Caco-2 (cell line): Measurements from ENCODE around the gene ZNF326. TPM values are rescaled to one million over a fixed set of nuclear protein-coding genes. Genes with fewer than 3 reads are reported as not detected.

Source experiments
- BruUV-seq: library from RNA; stranded (reverse); fragments of 400-500 nt; replicated peaks from 2 replicates; lab custom pipeline; 2021; lab: Mats Ljungman, UMichigan
- CTCF ChIA-PET: fragments of 300-600 bp; sonication (Branson Sonifier 250); formaldehyde crosslinking; loops from one replicate; lab custom pipeline; 2022; ENCODE audit warnings: antibody characterized with exemption; lab: Charles Lee
- POLR2A ChIA-PET: fragments of 300-600 bp; sonication (Branson Sonifier 250); formaldehyde crosslinking; loops from one replicate; lab custom pipeline; 2022; ENCODE audit warnings: antibody characterized with exemption; lab: Charles Lee
- DNase-seq, 2 experiments: peaks; one replicate each; pipeline versions ENCODE4 v3.0.0 to v3.0.0-alpha.2; 2020 to 2022
- H3K27me3 ChIP-seq: replicated peaks from 2 replicates; pipeline ENCODE4 v1.6.0; 2011; ENCODE audit warnings: low read length; ENCODE audit not compliant: control insufficient read depth, insufficient read depth
- H3K36me3 ChIP-seq: 2 replicates; pipeline ENCODE4 v1.5.1; 2011; ENCODE audit warnings: low read length; ENCODE audit not compliant: control insufficient read depth, insufficient read depth
- H3K4me1 ChIP-seq: fragments of 250-450 bp; sonication (Bioruptor Pico); 2 replicates; pipeline ENCODE4 v1.5.1; 2020; ENCODE audit warnings: mild to moderate bottlenecking
- H3K4me3 ChIP-seq: 2 replicates; pipeline ENCODE4 v1.5.1; 2011; ENCODE audit warnings: low read depth, mild to moderate bottlenecking, control low read depth, low read length
- H3K9me3 ChIP-seq: fragments of 250-450 bp; sonication (Bioruptor Pico); 2 replicates; pipeline ENCODE4 v1.5.1; 2020; ENCODE audit warnings: mild to moderate bottlenecking, moderate library complexity
- H3K27ac Mint-ChIP-seq: one replicate; pipeline ENCODE4 v1.8.0; 2022; ENCODE audit warnings: mixed read lengths; ENCODE audit not compliant: unreplicated experiment
- H3K27me3 Mint-ChIP-seq: one replicate; pipeline ENCODE4 v1.8.0; 2022; ENCODE audit warnings: mixed read lengths; ENCODE audit not compliant: insufficient read depth, unreplicated experiment
- H3K36me3 Mint-ChIP-seq: one replicate; pipeline ENCODE4 v1.8.0; 2022; ENCODE audit warnings: mild to moderate bottlenecking, mixed read lengths; ENCODE audit not compliant: insufficient read depth, unreplicated experiment
- H3K4me1 Mint-ChIP-seq: one replicate; pipeline ENCODE4 v1.8.0; 2022; ENCODE audit warnings: low read depth, mixed read lengths; ENCODE audit not compliant: unreplicated experiment
- H3K4me3 Mint-ChIP-seq: one replicate; pipeline ENCODE4 v1.8.0; 2022; ENCODE audit warnings: mild to moderate bottlenecking, moderate library complexity, mixed read lengths; ENCODE audit not compliant: unreplicated experiment
- H3K9me3 Mint-ChIP-seq: one replicate; pipeline ENCODE4 v1.8.0; 2022; ENCODE audit warnings: mixed read lengths; ENCODE audit not compliant: unreplicated experiment
- intact Hi-C: fragments of 100-400 bp; cut with micrococcal nuclease; formaldehyde crosslinking; loops from one replicate; pipeline ENCODE4 v1.10.0; 2022; ENCODE audit not compliant: unreplicated experiment
- total RNA-seq: library from RNA; stranded (reverse); gene quantifications from 2 replicates; pipeline ENCODE4 v1.2.3, GENCODE V29; 2022
- TF ChIP-seq, protein P1 (sequence below), 2 experiments: fragments of 200-600 bp in 1 of 2; IDR thresholded peaks; 1 replicate in 1 of 2; 2 replicates in 1 of 2; pipeline versions ENCODE4 v1.5.1 to v1.8.0; 2011 to 2022; ENCODE audit warnings: antibody characterized with exemption in 1 of 2, control low read depth in 1 of 2, inconsistent platforms in 1 of 2, low read depth in 1 of 2, low read length in 1 of 2, mild to moderate bottlenecking in 1 of 2, moderate library complexity in 1 of 2; ENCODE audit not compliant: insufficient read depth in 1 of 2, severe bottlenecking in 1 of 2, unreplicated experiment in 1 of 2

Gene ZNF326
- total RNA-seq, 1 experiment from 2014 or later: 31.7 TPM

DNA sequence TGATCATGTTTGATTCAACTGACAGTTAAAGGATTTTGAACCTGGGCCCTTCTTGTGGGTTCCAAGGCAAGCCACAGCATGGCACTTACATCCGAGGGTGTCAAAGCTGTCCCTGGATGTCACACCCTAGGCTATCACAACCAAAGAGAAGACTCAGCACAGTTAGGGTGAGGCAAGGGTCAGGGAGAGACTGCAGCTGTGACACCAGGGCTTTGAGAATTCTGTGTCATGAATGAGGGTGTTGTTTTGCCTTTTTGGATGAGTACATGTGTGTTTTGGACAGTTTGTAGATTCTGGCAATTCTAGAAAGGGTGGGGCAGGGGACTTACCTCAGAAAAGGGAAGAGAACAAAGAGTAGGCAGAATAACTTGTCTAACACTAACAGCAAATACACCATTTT is 37.8 kb upstream of the ZNF326 start:
- TF ChIP-seq, protein P1, sequence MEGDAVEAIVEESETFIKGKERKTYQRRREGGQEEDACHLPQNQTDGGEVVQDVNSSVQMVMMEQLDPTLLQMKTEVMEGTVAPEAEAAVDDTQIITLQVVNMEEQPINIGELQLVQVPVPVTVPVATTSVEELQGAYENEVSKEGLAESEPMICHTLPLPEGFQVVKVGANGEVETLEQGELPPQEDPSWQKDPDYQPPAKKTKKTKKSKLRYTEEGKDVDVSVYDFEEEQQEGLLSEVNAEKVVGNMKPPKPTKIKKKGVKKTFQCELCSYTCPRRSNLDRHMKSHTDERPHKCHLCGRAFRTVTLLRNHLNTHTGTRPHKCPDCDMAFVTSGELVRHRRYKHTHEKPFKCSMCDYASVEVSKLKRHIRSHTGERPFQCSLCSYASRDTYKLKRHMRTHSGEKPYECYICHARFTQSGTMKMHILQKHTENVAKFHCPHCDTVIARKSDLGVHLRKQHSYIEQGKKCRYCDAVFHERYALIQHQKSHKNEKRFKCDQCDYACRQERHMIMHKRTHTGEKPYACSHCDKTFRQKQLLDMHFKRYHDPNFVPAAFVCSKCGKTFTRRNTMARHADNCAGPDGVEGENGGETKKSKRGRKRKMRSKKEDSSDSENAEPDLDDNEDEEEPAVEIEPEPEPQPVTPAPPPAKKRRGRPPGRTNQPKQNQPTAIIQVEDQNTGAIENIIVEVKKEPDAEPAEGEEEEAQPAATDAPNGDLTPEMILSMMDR (IDR thresholded peaks at IDR 0.05; ENCODE audit: insufficient read depth in 1 of 2, low read depth in 1 of 2, low read length in 1 of 2, severe bottlenecking in 1 of 2, unreplicated experiment in 1 of 2): no peak
- ChIA-PET CTCF (interaction anchor here (0.8 kb wide), 1 partner anchor 114 kb away, joined by 3 read pairs; no protein-coding TSS in a partner anchor), POLR2A (no interaction called here)
- no peak overlapping the region for H3K4me3 Mint-ChIP-seq
- BruUV-seq: no TSS peak
- peaks cover 38% of the 10 kb centered on the region for H3K4me1 ChIP-seq
- H3K27ac Mint-ChIP-seq: no peak overlapping the region
- H3K4me3 ChIP-seq: no peak overlapping the region
- no peak for DNase-seq
- intact Hi-C loops: no loop called here
- peaks cover 22% of the 10 kb centered on the region for H3K4me1 Mint-ChIP-seq
- H3K9me3 ChIP-seq: no peaks in the 10 kb centered on the region
- no peaks in the 10 kb centered on the region for H3K36me3 Mint-ChIP-seq
- no peaks in the 10 kb centered on the region for H3K27me3 Mint-ChIP-seq
- H3K9me3 Mint-ChIP-seq: no peaks in the 10 kb centered on the region
- H3K27me3 ChIP-seq: no peaks in the 10 kb centered on the region
- no peaks in the 10 kb centered on the region for H3K36me3 ChIP-seq

DNA sequence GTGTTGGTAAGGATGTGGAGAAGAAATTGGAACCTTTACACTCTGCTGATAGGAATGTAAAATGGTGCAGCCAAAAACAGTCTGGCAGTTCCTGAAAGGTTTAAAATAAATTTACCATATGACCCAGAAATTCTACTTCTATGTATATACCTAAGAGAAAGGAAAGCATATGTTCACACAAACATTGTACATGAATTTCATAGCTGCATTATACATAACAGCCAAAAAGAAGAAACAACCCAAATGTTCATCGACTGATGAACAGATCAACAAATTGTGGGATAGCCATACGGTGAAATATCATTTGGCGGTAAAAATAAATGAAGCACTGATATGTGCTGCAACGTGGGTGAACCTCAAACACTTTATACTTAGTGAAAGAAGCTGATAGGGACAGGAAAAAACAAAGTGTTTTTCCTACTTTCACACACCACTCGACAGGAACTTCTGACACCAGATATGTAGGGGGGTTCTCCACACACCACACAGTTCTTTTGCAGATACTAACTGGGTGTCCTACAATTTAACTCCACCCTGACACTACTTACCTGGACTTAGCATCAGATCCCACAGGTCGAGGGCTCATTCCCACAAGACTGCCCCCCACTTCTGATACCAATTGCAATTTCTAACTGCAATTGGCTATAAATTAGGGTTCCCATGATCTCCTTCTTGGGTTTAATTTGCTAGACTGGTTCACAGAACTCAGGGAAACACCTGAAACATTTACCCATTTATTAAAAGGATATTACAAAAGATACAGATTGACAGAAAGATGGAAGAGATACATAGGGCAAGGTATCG is 35.9 kb upstream of the ZNF326 start:
- Histone ChIP-seq H3K9me3 (no peaks in the 10 kb centered on the region), H3K4me1 (peaks cover 20% of the 10 kb centered on the region), H3K36me3 (no peaks in the 10 kb centered on the region), H3K4me3 (no peak overlapping the region), H3K27me3 (no peaks in the 10 kb centered on the region)
- TF ChIP-seq, protein P1 (IDR thresholded peaks at IDR 0.05; ENCODE audit: insufficient read depth in 1 of 2, low read depth in 1 of 2, low read length in 1 of 2, severe bottlenecking in 1 of 2, unreplicated experiment in 1 of 2): no peak
- no peaks in the 10 kb centered on the region for H3K9me3 Mint-ChIP-seq
- H3K27ac Mint-ChIP-seq: no peak overlapping the region
- DNase-seq: no peak
- intact Hi-C loops: no loop called here
- H3K4me1 Mint-ChIP-seq: peaks cover 22% of the 10 kb centered on the region
- BruUV-seq: no TSS peak
- no peaks in the 10 kb centered on the region for H3K27me3 Mint-ChIP-seq
- POLR2A ChIA-PET: no interaction called here
- CTCF ChIA-PET: no interaction called here
- no peak overlapping the region for H3K4me3 Mint-ChIP-seq
- H3K36me3 Mint-ChIP-seq: no peaks in the 10 kb centered on the region

DNA sequence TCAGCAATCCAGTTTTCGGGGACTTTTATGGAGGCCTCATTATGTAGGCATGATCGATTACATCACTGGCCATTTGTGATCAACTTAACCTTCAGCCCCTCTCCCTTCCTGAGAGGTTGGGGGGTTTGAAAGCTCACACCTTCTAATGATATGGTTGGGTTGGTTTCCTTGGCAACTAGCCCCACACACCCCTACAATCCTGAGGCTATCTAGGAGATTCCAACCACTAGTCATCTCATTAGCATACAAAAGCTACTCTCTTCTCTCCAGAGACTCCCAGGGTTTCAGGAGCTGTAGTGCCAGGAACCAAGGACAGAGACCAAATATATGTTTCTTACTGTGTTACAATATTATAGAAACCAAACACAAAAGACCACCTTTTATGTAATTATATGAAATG is 35.2 kb upstream of the ZNF326 start:
- H3K9me3 ChIP-seq: no peaks in the 10 kb centered on the region
- Mint-ChIP-seq H3K27me3 (no peaks in the 10 kb centered on the region), H3K4me3 (no peak overlapping the region), H3K4me1 (peaks cover 17% of the 10 kb centered on the region), H3K27ac (no peak overlapping the region), H3K36me3 (no peaks in the 10 kb centered on the region), H3K9me3 (no peaks in the 10 kb centered on the region)
- TF ChIP-seq, protein P1 (IDR thresholded peaks at IDR 0.05; ENCODE audit: insufficient read depth in 1 of 2, low read depth in 1 of 2, low read length in 1 of 2, severe bottlenecking in 1 of 2, unreplicated experiment in 1 of 2): no peak
- no peak overlapping the region for H3K4me3 ChIP-seq
- POLR2A ChIA-PET: no interaction called here
- CTCF ChIA-PET: no interaction called here
- H3K27me3 ChIP-seq: no peaks in the 10 kb centered on the region
- H3K36me3 ChIP-seq: no peaks in the 10 kb centered on the region
- intact Hi-C loops: no loop called here
- DNase-seq: no peak
- peaks cover 14% of the 10 kb centered on the region for H3K4me1 ChIP-seq
- no TSS peak for BruUV-seq
